Peyer's patch (tissue), 4 donors: ENCODE measurements around the gene STOML2. TPM values are rescaled to one million over a fixed set of nuclear protein-coding genes. Genes with fewer than 3 reads are reported as not detected.

Experiments
- DNase-seq, 3 donors: peaks; one replicate each; pipeline ENCODE4 v3.0.0-alpha.2; 2017 to 2019
- H3K27ac ChIP-seq, 4 donors: fragments of 200-600 bp; sonication (generic); one replicate each; pipeline ENCODE4 v1.5.1; 2016 to 2019
- H3K27me3 ChIP-seq, 2 donors: fragments of 200-600 bp; sonication (generic); one replicate each; pipeline ENCODE4 v1.5.1; 2019
- H3K36me3 ChIP-seq, 3 donors: fragments of 200-600 bp; sonication (generic); one replicate each; pipeline ENCODE4 v1.5.1; 2016 to 2019
- H3K4me1 ChIP-seq, 4 donors: fragments of 200-600 bp; sonication (generic); one replicate each; pipeline ENCODE4 v1.5.1; 2016 to 2019
- H3K4me3 ChIP-seq, 4 donors: fragments of 200-600 bp; sonication (generic); 1 replicate in 3 of 4; 2 replicates in 1 of 4; pipeline ENCODE4 v1.5.1; 2016 to 2019; ENCODE audit warnings: mild to moderate bottlenecking in 1 of 4
- H3K9me3 ChIP-seq, 4 donors: fragments of 200-600 bp; sonication (generic); one replicate each; pipeline ENCODE4 v1.5.1; 2016 to 2019; ENCODE audit warnings: mild to moderate bottlenecking in 1 of 4
- POLR2A ChIP-seq, 2 donors: fragments of 450-650 bp; IDR thresholded peaks; one replicate each; pipeline ENCODE4 v1.5.1; 2017; ENCODE audit warnings: antibody characterized with exemption in 2 of 2, mild to moderate bottlenecking in 2 of 2, moderate library complexity in 2 of 2
- total RNA-seq, 4 donors: library from RNA; depleted of rRNA; stranded (reverse); fragments of >200 nt; gene quantifications; one replicate each; pipeline ENCODE4 v1.1.0, GENCODE V29; 2016
- TF ChIP-seq, protein P1 (sequence below), 6 experiments: fragments of 450-650 bp in 4 of 6; fragments of 200-600 bp in 2 of 6; sonication (generic) in 1 of 6; IDR thresholded peaks; one replicate each; pipeline ENCODE4 v1.5.1; 2017 to 2019; ENCODE audit warnings: antibody characterized with exemption in 6 of 6, mild to moderate bottlenecking in 3 of 6, moderate library complexity in 1 of 6

STOML2 gene
- total RNA-seq, 4 donors from 2014 or later = 54.1 to 104 (median 88.7) TPM

DNA sequence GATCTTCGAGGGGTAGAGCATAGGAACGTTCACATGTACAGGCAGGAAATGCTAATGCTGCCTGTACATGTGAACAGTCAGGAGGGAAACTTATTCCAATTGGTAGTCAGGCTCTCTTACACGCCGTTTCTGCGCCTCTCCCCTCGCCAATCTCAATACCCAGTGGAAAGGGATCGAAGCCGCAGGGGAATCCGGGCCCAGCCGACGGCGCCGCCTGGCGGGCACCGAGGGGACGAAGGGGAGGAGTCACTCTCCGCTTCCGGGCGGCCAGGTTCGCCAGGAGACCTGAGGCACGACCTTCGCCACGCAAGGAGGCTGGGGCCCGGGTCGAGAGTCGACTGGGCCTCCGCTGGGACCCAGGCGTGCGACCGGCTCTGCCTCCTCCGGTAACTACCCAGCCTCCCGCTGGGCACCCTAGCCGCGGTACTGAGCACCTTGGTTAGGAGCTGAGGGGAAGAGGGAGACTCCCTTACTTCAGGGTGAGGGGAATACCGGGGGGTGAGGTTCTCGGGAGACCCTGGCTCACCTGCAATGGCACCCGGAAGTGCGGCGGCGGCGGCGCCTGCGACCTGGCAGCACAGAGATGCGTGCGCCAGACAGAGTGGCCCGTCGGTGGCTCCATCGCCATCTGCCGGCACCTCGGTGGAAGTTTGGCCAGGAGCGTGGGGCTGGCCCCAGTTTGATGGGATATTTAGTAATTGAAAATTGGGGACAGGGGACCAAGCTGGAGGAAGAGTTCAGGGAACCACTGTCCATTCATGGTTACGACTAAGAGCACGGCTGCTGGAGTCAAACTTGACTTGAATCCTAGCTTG lies 6.7 kb downstream of the STOML2 start, which contains the start of gene PIGO:
Gene PIGO (minus strand): TSS at position 557 of the 815 bp plus-strand sequence. CDS start 1,026 bp downstream, outside the sequence.
- H3K27ac ChIP-seq = peak within 1 kb of the TSS; percentile 92 to 97 (median 96)
- peak; percentile 90 to 96 (median 94) for DNase-seq
- no peaks in the 10 kb centered on the region for H3K9me3 ChIP-seq
- H3K36me3 ChIP-seq = peaks cover 0 to 39% (median 0%) of the 10 kb centered on the region in 3 donors
- H3K4me1 ChIP-seq = peaks cover 0 to 11% (median 1%) of the 10 kb centered on the region in 4 donors
- no peaks in the 10 kb centered on the region for H3K27me3 ChIP-seq
- TF ChIP-seq POLR2A (IDR thresholded peaks at IDR 0.05) = peak; percentile 80 to 87
- TF ChIP-seq, protein P1, sequence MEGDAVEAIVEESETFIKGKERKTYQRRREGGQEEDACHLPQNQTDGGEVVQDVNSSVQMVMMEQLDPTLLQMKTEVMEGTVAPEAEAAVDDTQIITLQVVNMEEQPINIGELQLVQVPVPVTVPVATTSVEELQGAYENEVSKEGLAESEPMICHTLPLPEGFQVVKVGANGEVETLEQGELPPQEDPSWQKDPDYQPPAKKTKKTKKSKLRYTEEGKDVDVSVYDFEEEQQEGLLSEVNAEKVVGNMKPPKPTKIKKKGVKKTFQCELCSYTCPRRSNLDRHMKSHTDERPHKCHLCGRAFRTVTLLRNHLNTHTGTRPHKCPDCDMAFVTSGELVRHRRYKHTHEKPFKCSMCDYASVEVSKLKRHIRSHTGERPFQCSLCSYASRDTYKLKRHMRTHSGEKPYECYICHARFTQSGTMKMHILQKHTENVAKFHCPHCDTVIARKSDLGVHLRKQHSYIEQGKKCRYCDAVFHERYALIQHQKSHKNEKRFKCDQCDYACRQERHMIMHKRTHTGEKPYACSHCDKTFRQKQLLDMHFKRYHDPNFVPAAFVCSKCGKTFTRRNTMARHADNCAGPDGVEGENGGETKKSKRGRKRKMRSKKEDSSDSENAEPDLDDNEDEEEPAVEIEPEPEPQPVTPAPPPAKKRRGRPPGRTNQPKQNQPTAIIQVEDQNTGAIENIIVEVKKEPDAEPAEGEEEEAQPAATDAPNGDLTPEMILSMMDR (IDR thresholded peaks at IDR 0.05) = peak; percentile 58 to 89 (median 82)
- H3K4me3 ChIP-seq = peak within 1 kb of the TSS; percentile 68 to 73 (median 70)

DNA sequence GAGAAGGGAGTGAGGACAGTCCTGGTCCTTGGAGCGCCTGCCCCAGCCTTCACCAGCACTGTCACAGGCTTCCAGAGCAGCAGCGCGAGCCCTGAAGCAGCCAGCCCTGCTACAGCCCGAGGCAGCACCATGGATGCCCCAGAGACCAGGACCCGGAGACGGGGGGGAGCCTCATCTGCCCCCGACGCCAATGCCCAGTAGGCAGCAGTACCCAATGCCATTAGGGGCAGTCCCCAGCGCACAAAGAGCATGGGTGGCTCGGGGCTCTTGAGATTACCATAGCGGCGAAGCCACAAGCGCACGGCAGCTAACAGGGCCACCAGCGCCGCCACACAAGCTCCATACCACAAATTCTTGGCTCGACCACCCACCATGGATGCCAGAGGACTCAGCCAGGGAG lies 11.4 kb downstream of the STOML2 start:
- Histone ChIP-seq H3K4me1 (peaks cover 0 to 9% (median under 1%) of the 10 kb centered on the region in 4 donors), H3K36me3 (peaks cover 0 to 61% (median 0%) of the 10 kb centered on the region in 3 donors)
- TF ChIP-seq, protein P1 (IDR thresholded peaks at IDR 0.05) = no peak
- TF ChIP-seq POLR2A (IDR thresholded peaks at IDR 0.05) = no peak

DNA sequence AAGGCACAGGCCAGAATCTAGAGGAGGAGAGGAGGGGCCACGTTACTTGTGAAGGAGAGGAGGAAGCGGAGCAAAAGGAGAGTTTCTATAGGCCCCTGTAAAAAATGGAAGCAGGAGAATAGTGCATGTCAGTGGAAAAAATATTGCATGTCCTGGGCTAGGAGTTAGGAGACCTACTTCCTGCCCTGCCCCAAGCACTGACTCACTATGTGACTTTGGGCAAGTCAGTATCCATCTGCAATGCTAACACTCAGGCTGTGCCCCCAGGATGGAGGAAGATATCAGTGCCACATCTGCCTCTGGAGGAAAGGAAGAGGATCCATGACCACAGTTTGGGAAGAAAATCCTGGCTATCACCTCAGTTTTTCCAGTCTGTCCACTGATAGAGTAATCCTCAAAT lies 13.5 kb downstream of the STOML2 start:
- H3K36me3 ChIP-seq = peaks cover 0 to 61% (median 0%) of the 10 kb centered on the region in 3 donors

More for the DNA sequence above, 11.4 kb downstream of the STOML2 start:
- H3K27ac ChIP-seq = no peak overlapping the region
- DNase-seq = no peak
- H3K4me3 ChIP-seq = no peak overlapping the region
- H3K9me3 ChIP-seq = no peaks in the 10 kb centered on the region
- no peaks in the 10 kb centered on the region for H3K27me3 ChIP-seq

DNA sequence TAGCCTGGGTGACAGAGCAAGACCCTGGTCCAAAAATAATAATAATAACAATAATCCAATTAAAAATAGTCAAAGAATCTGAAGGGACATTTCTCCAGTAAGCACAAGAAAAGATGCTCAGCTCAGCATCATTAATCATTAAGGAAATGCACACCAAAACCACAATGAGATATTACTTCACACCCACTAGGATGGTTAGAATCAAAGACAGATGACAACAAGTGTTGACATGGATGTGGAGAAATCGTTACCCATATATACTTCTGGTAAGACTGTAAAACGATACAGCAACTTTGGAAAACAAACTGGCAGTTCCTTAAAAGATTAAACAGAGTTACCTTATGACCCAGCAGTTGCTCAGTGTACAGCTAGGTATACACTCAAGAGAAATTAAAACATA lies 17.9 kb downstream of the STOML2 start:
- Histone ChIP-seq H3K36me3 (peaks cover 0 to 30% (median 0%) of the 10 kb centered on the region in 3 donors), H3K27me3 (no peaks in the 10 kb centered on the region), H3K4me1 (peaks cover 0 to 7% (median 0%) of the 10 kb centered on the region in 4 donors), H3K27ac (no peak overlapping the region), H3K4me3 (no peak overlapping the region), H3K9me3 (no peaks in the 10 kb centered on the region)
- no peak for DNase-seq
- TF ChIP-seq POLR2A (IDR thresholded peaks at IDR 0.05) = no peak
- TF ChIP-seq, protein P1 (IDR thresholded peaks at IDR 0.05) = no peak

More for the DNA sequence above, 13.5 kb downstream of the STOML2 start:
- no peaks in the 10 kb centered on the region for H3K27me3 ChIP-seq
- H3K4me1 ChIP-seq = no peaks in the 10 kb centered on the region
- H3K4me3 ChIP-seq = no peak overlapping the region
- DNase-seq = no peak
- TF ChIP-seq, protein P1 (IDR thresholded peaks at IDR 0.05) = no peak
- no peak for TF ChIP-seq POLR2A (IDR thresholded peaks at IDR 0.05)
- H3K9me3 ChIP-seq = no peaks in the 10 kb centered on the region
- no peak overlapping the region for H3K27ac ChIP-seq

DNA sequence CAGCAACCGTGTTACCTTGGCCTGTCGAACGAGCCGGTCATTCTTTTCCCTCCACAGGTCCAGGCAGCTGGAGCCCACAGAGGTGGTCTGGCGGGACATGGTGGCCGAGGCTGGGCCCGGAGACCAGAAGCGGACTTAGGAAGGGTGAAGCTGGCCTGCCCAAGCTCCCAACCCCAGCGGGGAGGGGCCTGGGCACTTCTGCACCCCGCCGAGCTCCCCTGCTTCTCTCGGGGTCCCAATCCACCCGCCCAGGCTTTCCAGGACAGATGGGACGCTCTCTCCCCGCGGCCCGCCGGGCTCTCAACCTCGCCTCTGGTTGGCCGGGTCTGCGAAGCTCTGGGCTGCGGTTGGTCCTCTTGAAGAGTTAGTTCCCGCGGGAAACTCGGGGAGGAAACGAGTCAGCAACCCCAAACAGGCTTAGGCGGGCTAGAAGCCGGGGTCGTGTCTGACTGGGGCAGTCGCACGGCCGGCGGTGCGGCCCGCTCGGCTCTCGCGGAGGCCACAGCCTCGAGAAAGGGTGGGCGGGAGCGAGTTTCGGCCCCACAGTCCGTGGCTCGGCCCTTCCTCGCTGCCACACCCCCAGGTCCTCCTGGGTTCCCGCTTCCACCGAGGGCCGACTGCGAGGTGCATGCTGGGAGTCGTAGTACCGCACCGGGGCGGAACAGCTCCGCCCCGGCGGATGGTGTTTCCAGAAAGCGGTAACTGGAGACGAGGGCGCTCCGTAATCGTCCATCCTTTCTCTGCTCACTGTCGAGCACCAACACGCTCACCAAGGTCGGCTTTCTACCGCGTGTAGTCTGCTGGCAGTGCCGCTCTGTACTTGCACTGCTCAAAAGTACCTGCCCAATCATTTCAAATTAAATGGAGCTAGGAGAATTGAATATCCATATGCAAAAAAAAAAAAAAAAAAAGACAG lies 23.2 kb downstream of the STOML2 start, which contains the start of gene FANCG:
Gene FANCG (minus strand): TSS at position 517 of the 916 bp plus-strand sequence. CDS start 418 bp downstream, at position 99.
- TF ChIP-seq POLR2A (IDR thresholded peaks at IDR 0.05) = no peak
- TF ChIP-seq, protein P1 (IDR thresholded peaks at IDR 0.05) = no peak
- no peaks in the 10 kb centered on the region for H3K9me3 ChIP-seq
- DNase-seq = peak; percentile 88 to 95 (median 92)
- peak within 1 kb of the TSS; percentile 75 to 99 (median 78) for H3K4me3 ChIP-seq
- H3K27ac ChIP-seq = peak within 1 kb of the TSS; percentile 46 to 89 (median 72)
- no peaks in the 10 kb centered on the region for H3K36me3 ChIP-seq
- H3K4me1 ChIP-seq = peaks cover 4 to 19% (median 8%) of the 10 kb centered on the region in 4 donors
- H3K27me3 ChIP-seq = no peaks in the 10 kb centered on the region
